Muscle of leg (tissue), 11 donors: ENCODE results near the gene BAIAP2L1. TPM values are rescaled to one million over a fixed set of nuclear protein-coding genes. Genes with fewer than 3 reads are reported as not detected.
"Not testable (repeated sequence)": the region's sequence is repeated elsewhere in the genome, so short reads cannot be mapped to it uniquely, and the experiment has no call there.

Experiments
- DNase-seq: peaks from one replicate; pipeline ENCODE4 v3.0.0; 2013
- H3K27ac ChIP-seq: one replicate; pipeline ENCODE4 v1.5.1; 2013; ENCODE audit warnings: mild to moderate bottlenecking, low read length, control low read depth
- H3K27me3 ChIP-seq: one replicate; pipeline ENCODE4 v1.6.1; 2013; ENCODE audit warnings: low read length; ENCODE audit not compliant: control insufficient read depth, insufficient read depth
- H3K36me3 ChIP-seq: one replicate; pipeline ENCODE4 v1.6.1; 2013; ENCODE audit warnings: low read length; ENCODE audit not compliant: control insufficient read depth, insufficient read depth
- H3K4me1 ChIP-seq: one replicate; pipeline ENCODE4 v1.6.1; 2013; ENCODE audit warnings: low read length; ENCODE audit not compliant: control insufficient read depth, insufficient read depth
- H3K4me3 ChIP-seq: one replicate; pipeline ENCODE4 v1.5.1; 2013; ENCODE audit warnings: low read length, control low read depth
- H3K9me3 ChIP-seq: replicated peaks from 2 replicates; pipeline ENCODE4 v1.6.1; 2013; ENCODE audit warnings: low read depth, low read length; ENCODE audit not compliant: control insufficient read depth
- WGBS: methylation state at CpG from one replicate; pipeline ENCODE4 v1.1.5; 2013; ENCODE audit warnings: missing lambda C conversion rate; ENCODE audit not compliant: insufficient coverage; 5-methylcytosine and 5-hydroxymethylcytosine counted together
- polyA plus RNA-seq, 8 donors: library from polyadenylated mRNA; unstranded; fragments of 120-200 nt; gene quantifications; one replicate each; pipeline versions ENCODE4 v1.2.1 to v1.2.3, GENCODE V29; 2013; ENCODE audit warnings: inconsistent platforms in 1 of 8, low replicate concordance in 1 of 8; ENCODE audit not compliant: insufficient read length in 8 of 8, insufficient read depth in 1 of 8
- total RNA-seq: library from RNA; stranded (reverse); fragments of 120-200 nt; gene quantifications from one replicate; pipeline ENCODE4 v1.2.4, GENCODE V29; 2013

Gene BAIAP2L1
- total and polyA plus RNA-seq, 9 donors = 2.9 to 12.2 (median 6.8) TPM

DNA sequence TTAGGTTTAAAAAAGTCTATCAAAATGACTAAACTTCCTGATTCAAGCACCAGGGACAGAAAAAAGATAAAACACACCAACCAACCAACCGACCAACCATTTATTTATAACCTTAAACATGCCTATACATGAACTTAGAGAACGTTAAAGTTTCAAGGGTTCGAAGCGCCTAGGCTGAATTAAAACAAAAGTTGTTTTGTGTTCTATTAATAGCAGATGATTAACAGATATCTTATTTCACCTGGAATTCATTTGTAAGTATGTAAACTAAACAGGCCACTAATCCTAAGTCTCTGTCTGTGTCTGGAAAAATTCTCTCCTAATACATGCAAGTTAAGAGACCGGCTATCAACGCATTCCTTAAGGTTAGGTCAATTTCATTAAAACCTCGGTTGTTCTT is 1.4 kb downstream of the BAIAP2L1 start:
- no peak for DNase-seq
- Histone ChIP-seq H3K9me3 (no peaks in the 10 kb centered on the region), H3K27ac (peak overlapping the region; percentile 62), H3K4me3 (peak overlapping the region; percentile 6), H3K36me3 (no peaks in the 10 kb centered on the region), H3K27me3 (peaks cover 12% of the 10 kb centered on the region), H3K4me1 (peaks cover 14% of the 10 kb centered on the region)
- no CpG with 5 or more reads among the region's 7 CpGs for WGBS

- H3K36me3 ChIP-seq = no peaks in the 10 kb centered on the region
- no peak overlapping the region for H3K4me3 ChIP-seq
- 30% methylated on average over 8 of the region's 20 CpGs for WGBS
- H3K27me3 ChIP-seq = peaks cover 12% of the 10 kb centered on the region
- no peaks in the 10 kb centered on the region for H3K9me3 ChIP-seq
- H3K27ac ChIP-seq = no peak overlapping the region
- DNase-seq = peak; percentile 9
- peaks cover 14% of the 10 kb centered on the region for H3K4me1 ChIP-seq
Measured at GRCh38 chr7:98398567-98399372, 2.1 kb downstream of the BAIAP2L1 start.

- Histone ChIP-seq H3K4me3 (no peak overlapping the region), H3K27me3 (peaks cover 10% of the 10 kb centered on the region), H3K27ac (no peak overlapping the region), H3K9me3 (no peaks in the 10 kb centered on the region), H3K36me3 (no peaks in the 10 kb centered on the region), H3K4me1 (peaks cover 14% of the 10 kb centered on the region)
- no peak for DNase-seq
- no CpG with 5 or more reads among the region's 2 CpGs for WGBS
Measured at GRCh38 chr7:98396768-98397167, 4.1 kb downstream of the BAIAP2L1 start.

GRCh38 chr7:98395951-98396350 is 4.9 kb downstream of the BAIAP2L1 start:
- Histone ChIP-seq H3K27ac (no peak overlapping the region), H3K36me3 (no peaks in the 10 kb centered on the region), H3K4me3 (no peak overlapping the region), H3K9me3 (no peaks in the 10 kb centered on the region), H3K4me1 (peaks cover 10% of the 10 kb centered on the region), H3K27me3 (peaks cover 4% of the 10 kb centered on the region)
- WGBS = no CpG with 5 or more reads among the region's 3 CpGs
- DNase-seq = no peak

DNA sequence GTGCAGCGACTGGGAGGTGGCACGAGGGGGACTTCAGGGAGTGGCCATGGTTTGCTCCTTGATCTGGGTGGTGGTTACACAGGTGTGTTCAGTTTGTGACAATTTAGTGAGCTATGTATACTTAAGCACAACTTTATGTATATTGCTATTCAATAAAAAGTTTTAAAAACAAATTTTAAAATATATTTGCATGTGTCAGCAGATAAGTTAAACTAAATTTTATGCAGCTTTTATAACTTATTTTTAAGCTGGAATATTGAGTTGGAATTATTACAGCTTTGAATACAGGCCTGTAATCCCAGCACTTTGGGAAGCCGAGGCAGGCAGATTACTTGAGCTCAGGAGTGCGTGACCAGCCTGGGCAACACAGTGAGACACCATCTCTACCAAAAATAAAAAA is 5.4 kb downstream of the BAIAP2L1 start:
- H3K27me3 ChIP-seq = peaks cover 4% of the 10 kb centered on the region
- no peaks in the 10 kb centered on the region for H3K36me3 ChIP-seq
- no peak overlapping the region for H3K4me3 ChIP-seq
- no peak for DNase-seq
- no peak overlapping the region for H3K27ac ChIP-seq
- H3K9me3 ChIP-seq = no peaks in the 10 kb centered on the region
- H3K4me1 ChIP-seq = peaks cover 10% of the 10 kb centered on the region
- no CpG with 5 or more reads among the region's 4 CpGs for WGBS

DNA sequence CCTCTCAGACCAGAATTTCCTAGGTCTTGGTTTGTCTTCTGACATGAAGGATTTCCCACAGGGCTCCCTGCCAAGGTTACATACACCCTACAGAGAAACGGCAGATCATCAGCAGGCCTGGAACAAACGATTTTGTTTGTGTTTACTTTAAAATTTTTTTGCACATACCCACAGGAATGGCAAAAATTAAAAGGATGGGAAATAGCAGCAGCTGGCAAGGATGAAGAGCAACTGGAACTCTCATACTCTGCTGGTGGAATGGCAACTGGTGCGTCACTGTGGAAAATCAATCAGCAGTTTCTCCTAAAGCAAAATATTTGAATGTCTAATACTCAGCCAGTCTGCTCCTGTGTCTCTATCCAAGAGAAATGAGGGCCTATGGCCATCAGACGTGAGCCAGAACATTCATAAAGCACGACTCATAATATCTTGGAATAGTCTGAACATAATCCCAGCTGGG is 6.5 kb downstream of the BAIAP2L1 start:
- WGBS = 45% methylated on average over 3 of the region's 5 CpGs
- Histone ChIP-seq H3K27me3 (no peaks in the 10 kb centered on the region), H3K9me3 (no peaks in the 10 kb centered on the region), H3K4me1 (peaks cover 5% of the 10 kb centered on the region), H3K4me3 (no peak overlapping the region), H3K36me3 (no peaks in the 10 kb centered on the region), H3K27ac (peak overlapping the region; percentile 59)
- DNase-seq = peak; percentile 73

DNA sequence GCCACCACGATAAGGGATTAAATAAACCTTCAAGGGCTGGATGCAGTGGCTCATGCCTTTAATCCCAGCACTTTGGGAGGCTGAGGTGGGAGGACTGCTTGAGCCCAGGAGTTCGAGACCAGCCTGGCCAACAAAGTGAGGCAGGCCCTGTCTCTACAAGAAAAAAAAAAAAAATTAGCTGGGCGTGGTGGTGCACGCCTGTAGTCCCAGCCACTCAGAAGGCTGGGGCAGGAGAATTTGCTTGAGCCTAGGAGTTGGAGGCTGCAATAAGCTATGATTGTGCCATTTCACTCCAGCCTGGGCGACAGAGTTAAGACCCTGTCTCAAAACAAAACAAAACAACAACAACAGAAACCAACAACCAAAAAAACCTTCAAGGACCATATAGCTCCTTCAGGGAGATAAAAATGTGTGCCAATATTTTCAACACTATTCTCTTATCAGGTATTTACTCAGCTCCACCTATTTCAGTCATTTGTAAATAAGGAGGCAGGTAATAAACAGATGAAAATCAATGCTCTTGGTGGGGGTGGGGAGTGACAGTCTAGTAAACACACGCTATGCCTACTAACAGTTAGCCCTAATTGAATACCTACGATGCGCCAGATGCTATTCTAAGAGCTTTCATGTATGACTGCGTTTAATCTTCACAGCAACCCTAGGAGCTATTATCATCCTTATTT is 13.2 kb downstream of the BAIAP2L1 start:
- H3K4me3 ChIP-seq = no peak overlapping the region
- no peaks in the 10 kb centered on the region for H3K36me3 ChIP-seq
- no peak for DNase-seq
- H3K9me3 ChIP-seq = no peaks in the 10 kb centered on the region
- peak overlapping the region; percentile 69 for H3K27ac ChIP-seq
- H3K4me1 ChIP-seq = peaks cover 8% of the 10 kb centered on the region
- no peaks in the 10 kb centered on the region for H3K27me3 ChIP-seq
- 100% methylated on average over 1 of the region's 9 CpGs for WGBS

- no peaks in the 10 kb centered on the region for H3K36me3 ChIP-seq
- H3K27ac ChIP-seq = peak overlapping the region; percentile 69
- no peaks in the 10 kb centered on the region for H3K9me3 ChIP-seq
- DNase-seq = peak; percentile 77
- WGBS = 86% methylated on average over 8 of the region's 8 CpGs
- H3K4me1 ChIP-seq = peaks cover 8% of the 10 kb centered on the region
- H3K27me3 ChIP-seq = no peaks in the 10 kb centered on the region
- H3K4me3 ChIP-seq = no peak overlapping the region
Measured at GRCh38 chr7:98387131-98387530, 13.8 kb downstream of the BAIAP2L1 start.

DNA sequence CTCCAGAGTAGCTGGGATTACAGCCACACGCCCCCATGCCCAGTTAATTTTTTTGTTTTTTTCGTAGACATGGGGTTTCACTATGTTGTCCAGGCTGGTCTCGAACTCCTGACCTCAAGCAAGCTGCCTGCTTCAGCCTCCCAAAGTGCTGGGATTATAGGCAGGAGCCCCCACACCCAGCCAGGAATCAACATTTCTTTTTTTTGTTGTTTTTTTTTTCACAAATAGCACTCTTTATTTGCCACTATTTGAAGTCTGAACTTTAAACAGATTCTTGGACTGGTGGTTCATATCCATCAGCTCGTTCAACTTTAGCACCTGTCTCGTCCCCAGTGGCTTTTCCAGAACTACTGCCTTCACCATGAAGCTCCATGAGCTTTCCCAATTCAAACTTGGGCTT is 15.4 kb downstream of the BAIAP2L1 start:
- 100% methylated on average over 3 of the region's 5 CpGs for WGBS
- DNase-seq, H3K27me3 ChIP-seq, H3K36me3 ChIP-seq, H3K9me3 ChIP-seq, H3K27ac ChIP-seq, H3K4me3 ChIP-seq: not testable (repeated sequence)
- H3K4me1 ChIP-seq = peaks cover 15% of the 10 kb centered on the region

DNA sequence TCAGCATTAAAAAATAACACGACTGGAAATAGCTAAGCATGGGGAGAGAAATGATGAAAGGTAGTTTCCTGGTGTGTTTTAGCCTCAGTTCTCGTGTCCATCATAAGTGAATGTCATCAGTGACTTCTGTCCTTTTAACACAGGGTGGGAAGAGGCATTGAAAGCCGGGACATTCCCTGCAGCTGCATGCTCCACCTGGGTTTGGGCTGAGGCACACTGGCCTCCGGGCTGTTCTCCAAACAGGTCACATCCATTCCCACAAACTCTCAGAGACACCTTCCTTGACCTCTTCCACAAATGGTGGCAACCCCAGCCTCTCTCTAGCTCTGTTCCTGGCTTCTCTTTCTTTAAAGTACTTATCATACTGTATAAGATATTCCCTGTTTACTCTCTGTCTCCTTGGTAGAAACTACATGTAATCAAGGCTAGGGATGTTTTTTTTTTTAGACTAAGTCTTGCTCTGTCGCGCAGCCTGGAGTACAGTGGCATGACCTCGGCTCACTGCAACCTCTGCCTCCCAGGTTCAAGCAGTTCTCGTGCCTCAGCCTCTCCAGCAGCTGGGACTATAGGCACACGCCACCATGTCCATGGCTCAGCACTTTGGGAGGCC is 22.6 kb downstream of the BAIAP2L1 start:
- Histone ChIP-seq H3K27me3 (no peaks in the 10 kb centered on the region), H3K27ac (no peak overlapping the region), H3K4me1 (peaks cover 9% of the 10 kb centered on the region), H3K36me3 (no peaks in the 10 kb centered on the region), H3K4me3 (no peak overlapping the region), H3K9me3 (peaks cover 2% of the 10 kb centered on the region)
- no peak for DNase-seq
- 75% methylated on average over 8 of the region's 9 CpGs for WGBS
